Stimulated activated naive CD4-positive, alpha-beta T cell treated with Interleukin-2 at 50 U/mL for 16 hours (primary cell): ENCODE measurements around the gene TNS1.
"Not testable (repeated sequence)": the region's sequence is repeated elsewhere in the genome, so short reads cannot be mapped to it uniquely, and the experiment has no call there.

Experiments
- DNase-seq: peaks from one replicate; lab custom pipeline; 2025; lab: John Stamatoyannopoulos, UW

The TNS1 gene

GRCh38 chr2:218029366-218030360 lies 26.9 kb upstream of the TNS1 start:
- DNase-seq, result no peak

GRCh38 chr2:218028562-218029348 lies 26.0 kb upstream of the TNS1 start:
- no peak for DNase-seq

- no peak for DNase-seq
These were observed 25.3 kb upstream of the TNS1 start for GRCh38 chr2:218028189-218028495.

- no peak for DNase-seq
These were observed 24.8 kb upstream of the TNS1 start for GRCh38 chr2:218027426-218028188.

- no peak for DNase-seq
These were observed 24.1 kb upstream of the TNS1 start for GRCh38 chr2:218026676-218027425.

- DNase-seq, result no peak
These were observed 23.4 kb upstream of the TNS1 start for GRCh38 chr2:218026244-218026643.

- no peak for DNase-seq
These were observed 22.1 kb upstream of the TNS1 start for GRCh38 chr2:218024871-218025270.

- DNase-seq, result no peak
These were observed 21.5 kb upstream of the TNS1 start for GRCh38 chr2:218024336-218024735.

- no peak for DNase-seq
These were observed 20.8 kb upstream of the TNS1 start for GRCh38 chr2:218023636-218024035.

GRCh38 chr2:218022851-218023530 lies 20.2 kb upstream of the TNS1 start:
- no peak for DNase-seq

GRCh38 chr2:218022131-218022850 lies 19.5 kb upstream of the TNS1 start:
- DNase-seq, result no peak

- no peak for DNase-seq
These were observed 18.8 kb upstream of the TNS1 start for GRCh38 chr2:218021536-218022071.

GRCh38 chr2:218020966-218021535 lies 18.3 kb upstream of the TNS1 start:
- no peak for DNase-seq

GRCh38 chr2:218020281-218020680 lies 17.5 kb upstream of the TNS1 start:
- no peak for DNase-seq

- DNase-seq, result no peak
These were observed 16.7 kb upstream of the TNS1 start for GRCh38 chr2:218019411-218020060.

- DNase-seq, result not testable (repeated sequence)
These were observed 16.0 kb upstream of the TNS1 start for GRCh38 chr2:218018842-218019125.

GRCh38 chr2:218017211-218018053 lies 14.6 kb upstream of the TNS1 start:
- no peak for DNase-seq

GRCh38 chr2:218016810-218017209 lies 14.0 kb upstream of the TNS1 start:
- DNase-seq, result no peak
